ENCODE measurements around the gene EXPH5.

EXPH5 gene

GRCh38 chr11:108561535-108561991, 32.0 kb downstream of the EXPH5 start:
- DNase-seq: no peak

- no peak for DNase-seq
These were observed 33.7 kb downstream of the EXPH5 start for GRCh38 chr11:108559904-108560303.

GRCh38 chr11:108559340-108559739, 34.2 kb downstream of the EXPH5 start:
- DNase-seq: no peak

DNA sequence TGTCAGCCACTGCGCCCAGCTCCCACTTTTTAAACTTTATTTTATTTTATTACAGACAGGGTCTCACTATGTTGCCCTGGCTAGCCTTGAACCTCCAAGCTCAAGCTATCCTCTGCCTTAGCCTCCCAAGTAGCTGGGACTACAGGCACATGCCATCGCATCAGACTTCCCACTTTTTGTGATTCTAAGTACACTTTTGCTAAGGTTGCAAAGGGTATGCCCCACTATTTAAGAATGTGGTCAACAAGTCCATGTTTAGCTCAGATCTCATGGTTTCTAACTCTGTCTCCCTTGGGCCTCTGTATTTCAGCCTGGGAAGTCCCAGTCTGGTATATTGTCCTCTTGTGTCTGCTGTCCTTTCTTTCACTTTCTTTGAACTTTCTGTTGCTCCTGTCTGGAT, 35.3 kb downstream of the EXPH5 start:
- DNase-seq: no peak

GRCh38 chr11:108556019-108556418, 37.5 kb downstream of the EXPH5 start:
- DNase-seq: no peak

DNA sequence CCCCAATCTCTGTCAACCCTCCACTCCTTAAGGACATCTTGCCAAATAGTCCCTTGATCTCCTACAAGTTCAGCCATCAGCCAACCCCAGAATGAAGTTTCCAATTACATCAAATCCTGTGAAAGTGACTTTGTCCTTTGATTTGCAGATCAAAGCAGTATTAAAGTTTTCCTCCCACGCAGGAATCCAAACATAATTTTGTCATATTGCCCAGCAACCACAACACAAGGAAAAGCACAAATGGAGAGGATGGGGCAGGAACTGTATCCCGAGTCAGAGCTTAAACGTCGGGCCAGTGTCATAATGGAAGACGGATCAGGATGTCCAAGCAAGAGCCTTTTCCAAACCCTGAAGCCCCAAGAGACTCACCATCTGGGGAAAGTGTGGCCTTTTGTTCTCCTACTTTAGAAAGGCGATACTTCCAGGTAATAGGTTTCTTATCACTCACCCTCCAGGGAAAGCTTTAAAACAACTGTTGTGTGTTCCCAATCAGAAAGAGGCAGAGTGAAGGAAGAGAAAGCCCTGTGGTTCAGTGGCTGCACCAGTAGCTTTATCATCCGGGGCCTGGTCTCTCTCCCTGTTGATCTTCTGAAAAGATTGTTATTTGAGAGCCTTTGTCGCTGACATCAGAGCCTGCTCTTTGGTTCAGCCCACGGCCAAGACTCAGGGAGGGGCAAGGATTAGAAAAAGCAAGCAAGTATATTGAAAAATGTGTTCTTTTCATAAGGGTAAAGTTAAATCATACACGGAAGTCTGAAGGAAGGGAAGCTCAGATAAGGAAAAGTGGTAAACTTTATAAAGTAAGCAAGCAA, 41.7 kb downstream of the EXPH5 start:
- no peak for DNase-seq

DNA sequence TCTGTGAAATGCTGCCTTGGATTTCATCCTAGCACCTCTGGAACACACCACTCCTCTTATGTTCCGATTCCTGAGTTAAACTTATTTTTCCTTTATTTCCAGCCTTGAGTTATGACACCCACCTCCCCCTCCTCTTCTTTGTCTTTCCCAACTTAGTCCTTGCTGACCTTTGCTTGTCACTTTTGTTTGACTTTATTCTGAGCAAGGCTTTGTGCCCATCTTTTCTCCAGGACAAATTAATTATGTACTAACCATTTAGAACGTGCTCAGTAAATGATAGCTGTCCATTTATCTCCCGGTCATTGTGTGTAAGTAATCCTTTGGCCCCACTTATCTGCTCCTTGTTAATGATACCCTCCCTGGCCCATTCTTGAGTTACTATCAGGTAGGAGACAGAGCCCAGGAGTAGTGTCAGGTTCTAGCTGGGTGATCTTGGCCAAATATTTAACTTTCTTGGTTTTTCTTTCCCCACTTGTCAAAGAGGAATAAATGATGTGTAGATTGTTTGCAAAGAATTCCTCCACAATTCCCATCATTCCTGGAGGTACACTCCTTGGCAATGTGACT, 44.2 kb downstream of the EXPH5 start:
- DNase-seq: no peak

GRCh38 chr11:108545909-108546501, 47.6 kb downstream of the EXPH5 start:
- DNase-seq: no peak

- no peak for DNase-seq
These were observed 50.1 kb downstream of the EXPH5 start for GRCh38 chr11:108543316-108543964.

DNA sequence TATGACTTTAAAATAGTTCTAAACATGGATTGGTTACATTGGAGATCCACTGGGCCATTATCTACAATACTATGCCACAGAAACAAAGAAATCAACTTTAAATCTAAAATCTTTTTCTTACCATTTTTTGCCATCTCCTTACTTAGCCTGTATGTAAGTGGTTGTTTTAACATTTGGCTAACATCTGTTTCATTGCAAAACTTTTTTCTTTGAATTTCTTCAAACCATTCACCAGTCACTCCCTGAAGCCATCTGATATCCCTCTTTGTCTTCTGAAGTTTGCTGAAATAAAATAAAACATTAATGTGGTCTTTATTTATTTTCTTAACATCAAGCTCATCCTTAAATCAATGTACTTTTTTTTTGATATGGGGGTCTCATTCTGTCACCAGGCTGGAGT, 52.0 kb downstream of the EXPH5 start:
- no peak for DNase-seq

GRCh38 chr11:108538502-108538901, 55.1 kb downstream of the EXPH5 start:
- no peak for DNase-seq

- DNase-seq: no peak
These were observed 55.5 kb downstream of the EXPH5 start for GRCh38 chr11:108538022-108538424.

DNA sequence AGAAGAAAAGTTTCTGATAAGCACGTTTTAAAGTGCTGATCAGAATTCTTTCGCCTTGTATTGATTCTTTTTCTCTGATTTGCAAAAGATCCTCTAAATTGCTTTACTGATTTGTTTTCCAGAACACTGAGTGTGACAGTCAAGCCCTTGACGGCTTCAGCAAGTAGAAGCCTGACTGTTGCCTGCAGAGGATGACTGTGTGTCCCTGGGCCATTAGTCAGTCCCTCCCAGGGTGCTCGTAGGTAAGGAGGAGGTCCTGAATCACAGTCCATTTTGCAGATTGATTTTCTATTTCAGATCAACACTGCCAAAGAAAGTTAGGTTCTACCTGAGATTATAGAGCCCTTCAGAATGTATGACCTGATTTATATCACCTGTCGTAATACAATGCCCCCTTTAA, 56.8 kb downstream of the EXPH5 start:
- DNase-seq: no peak

DNA sequence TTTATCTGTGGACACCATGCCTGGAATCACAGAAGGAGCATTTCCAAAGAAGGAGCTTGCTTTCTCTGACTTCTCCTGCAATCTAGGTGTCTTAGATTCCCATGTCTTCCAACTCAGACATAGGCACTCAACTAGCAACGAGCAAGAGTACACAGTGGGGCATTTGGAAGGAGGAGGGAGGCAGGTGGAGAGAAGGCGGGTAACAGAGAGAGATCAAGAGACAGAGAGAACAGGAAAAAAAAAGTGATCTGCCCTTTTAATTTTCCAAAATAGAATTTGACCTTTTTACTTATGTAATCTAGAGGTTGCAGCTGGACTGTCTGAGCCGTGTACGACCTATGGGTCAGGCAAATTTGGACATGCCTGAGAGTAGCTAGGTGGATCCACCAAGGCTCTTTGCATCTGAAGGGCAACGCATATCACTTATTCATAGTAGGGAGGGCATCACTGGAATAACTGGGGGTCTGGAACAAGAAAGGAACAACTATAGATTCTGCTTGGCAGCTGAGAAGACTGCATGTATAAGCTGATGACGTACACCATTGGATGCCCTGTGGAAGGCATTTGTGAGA, 58.1 kb downstream of the EXPH5 start:
- DNase-seq: no peak

GRCh38 chr11:108534274-108534882, 59.2 kb downstream of the EXPH5 start:
- no peak for DNase-seq

DNA sequence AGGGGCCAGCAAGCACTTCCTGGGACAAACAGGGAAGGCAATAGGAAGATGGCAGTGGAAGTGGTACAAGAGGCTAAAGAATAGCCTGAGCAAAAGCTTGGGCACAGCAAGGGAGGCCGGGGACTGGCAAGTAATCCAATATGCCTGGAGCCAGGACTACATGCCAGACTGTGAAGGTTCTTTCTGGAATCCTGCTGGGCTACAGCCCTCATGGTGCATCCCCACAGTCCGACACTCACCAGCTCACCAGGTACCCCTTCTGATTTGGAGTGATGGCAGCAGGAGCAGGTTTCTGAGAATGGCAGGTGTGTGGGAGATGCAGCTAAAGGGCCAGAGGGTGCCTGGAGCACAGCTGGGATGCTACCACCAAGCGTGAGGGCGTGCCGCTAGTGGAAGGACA, 63.1 kb downstream of the EXPH5 start:
- DNase-seq: no peak

- DNase-seq: no peak
These were observed 66.2 kb downstream of the EXPH5 start for GRCh38 chr11:108527382-108527781.

DNA sequence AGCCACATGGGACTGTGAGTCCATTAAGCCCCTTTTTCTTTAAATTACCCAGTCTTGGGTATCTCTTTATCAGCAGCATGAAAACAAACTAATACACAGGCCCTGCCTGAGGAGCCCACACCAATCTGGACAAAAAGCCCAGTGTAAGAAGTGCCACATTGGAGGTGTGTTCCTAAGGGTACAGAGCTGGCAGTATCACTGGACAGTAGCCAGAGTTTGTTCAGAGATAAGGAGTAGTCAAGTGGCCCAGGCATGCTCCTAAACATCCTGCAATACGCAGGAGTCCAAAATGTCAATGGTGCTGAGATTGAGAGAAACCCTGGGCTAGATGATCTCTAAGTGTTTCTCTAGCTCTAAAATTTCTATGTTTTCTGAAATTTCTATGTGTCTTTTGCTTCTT, 68.4 kb downstream of the EXPH5 start:
- DNase-seq: no peak

- no peak for DNase-seq
These were observed 69.1 kb downstream of the EXPH5 start for GRCh38 chr11:108524422-108524821.

- no peak for DNase-seq
These were observed 71.2 kb downstream of the EXPH5 start for GRCh38 chr11:108522318-108522717.

GRCh38 chr11:108518581-108518980, 75.0 kb downstream of the EXPH5 start:
- DNase-seq: no peak

GRCh38 chr11:108516125-108516524, 77.4 kb downstream of the EXPH5 start:
- no peak for DNase-seq

DNA sequence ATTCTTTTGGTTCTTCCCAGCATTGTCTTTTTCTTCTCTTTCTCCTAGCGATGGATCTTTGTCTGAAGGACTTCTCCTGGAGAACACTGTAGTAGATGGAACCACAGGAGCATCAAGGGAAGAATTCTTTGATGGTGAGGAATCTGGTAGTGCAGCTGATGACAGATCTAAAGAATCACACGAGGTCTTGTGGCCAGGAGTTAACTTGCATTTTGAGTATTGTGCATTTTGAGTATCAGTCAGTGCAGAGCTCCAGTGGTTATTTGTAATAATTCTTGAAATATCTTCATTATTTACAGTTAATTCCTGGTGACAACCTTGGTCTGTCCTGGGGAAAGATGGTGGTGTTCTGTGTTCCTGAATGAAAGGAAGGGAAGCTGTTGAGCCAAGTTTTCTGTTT, 80.9 kb downstream of the EXPH5 start:
- no peak for DNase-seq

Data from bone marrow (tissue), 2 donors.